ENCODE measurements around the gene DDX23.

Gene DDX23

GRCh38 chr12:48832321-48833060 is 19.5 kb downstream of the DDX23 start:
- H3K27me3 ChIP-seq (ENCODE audit: insufficient read depth, low read length), result no peaks in the 10 kb centered on the region
- H2BK5ac ChIP-seq (ENCODE audit: low read depth, low read length, poor library complexity), result no peak overlapping the region
- WGBS (ENCODE audit: extremely low coverage, insufficient coverage, insufficient read length), result no CpG with 5 or more reads among the region's 12 CpGs
- H3K9ac ChIP-seq (ENCODE audit: low read length), result no peak overlapping the region
- H3K79me1 ChIP-seq (ENCODE audit: low read length), result no peaks in the 10 kb centered on the region
- no peaks in the 10 kb centered on the region for H3K79me2 ChIP-seq (ENCODE audit: control insufficient read depth, insufficient read depth, low read length, poor library complexity)
- peaks cover 77 to 90% of the 10 kb centered on the region in 2 experiments for H3K36me3 ChIP-seq (ENCODE audit: control insufficient read depth in 1 of 2, insufficient read depth in 2 of 2, low read length in 2 of 2)
- no peak overlapping the region for H3K27ac ChIP-seq (ENCODE audit: low read depth, low read length)
- no peak overlapping the region for H3K4me2 ChIP-seq (ENCODE audit: low read length)
- no peak overlapping the region for H2AFZ ChIP-seq (ENCODE audit: insufficient read depth, low read length, poor library complexity)
- H3K18ac ChIP-seq (ENCODE audit: low read length), result no peak overlapping the region
- no peak overlapping the region for H3K4ac ChIP-seq (ENCODE audit: low read depth, low read length)
- H3K9me3 ChIP-seq (ENCODE audit: insufficient read depth, low read depth, low read length), result no peaks in the 10 kb centered on the region
- no peaks in the 10 kb centered on the region for H3K4me1 ChIP-seq (ENCODE audit: control insufficient read depth in 1 of 2, insufficient read depth in 2 of 2, low read length in 2 of 2)
- H4K12ac ChIP-seq (ENCODE audit: low read depth, low read length), result no peak overlapping the region
- no peak overlapping the region for H3K14ac ChIP-seq (ENCODE audit: low read length)
- no peak overlapping the region for H2AK5ac ChIP-seq (ENCODE audit: low read length)
- H2BK120ac ChIP-seq (ENCODE audit: insufficient read depth, low read length, poor library complexity), result no peak overlapping the region
- H4K8ac ChIP-seq (ENCODE audit: low read depth, low read length), result no peak overlapping the region
- no peak overlapping the region for H3K23ac ChIP-seq (ENCODE audit: low read length)
- no peak overlapping the region for H3K4me3 ChIP-seq (ENCODE audit: low read depth, low read length)
- no peak for DNase-seq
- H4K91ac ChIP-seq (ENCODE audit: low read depth, low read length), result no peak overlapping the region
- no peak overlapping the region for H2BK12ac ChIP-seq (ENCODE audit: low read length)

DNA sequence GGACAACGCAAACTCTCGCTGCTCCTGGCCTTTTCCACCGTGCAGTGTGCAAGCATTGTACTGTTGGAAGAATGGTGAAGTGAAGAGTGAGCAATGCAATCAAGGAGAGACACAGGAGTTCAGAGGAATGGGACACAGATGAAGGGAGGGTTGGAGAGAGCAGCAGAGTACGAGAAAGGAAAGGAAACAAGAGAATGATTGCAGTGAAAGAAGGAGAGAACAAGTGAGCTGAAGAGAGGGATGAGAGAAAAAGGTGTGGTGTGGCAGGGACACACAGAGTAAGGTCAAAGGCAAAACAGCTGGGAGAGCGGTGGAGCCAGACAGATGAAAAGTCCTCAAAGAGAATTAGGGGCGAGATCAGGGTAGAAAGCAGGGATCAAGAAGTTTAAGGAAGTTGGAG is 20.7 kb downstream of the DDX23 start:
- Histone ChIP-seq H2BK12ac (ENCODE audit: low read length) (no peak overlapping the region), H4K91ac (ENCODE audit: low read depth, low read length) (no peak overlapping the region), H3K4me3 (ENCODE audit: low read depth, low read length) (peak overlapping the region; percentile 27), H4K8ac (ENCODE audit: low read depth, low read length) (no peak overlapping the region), H3K36me3 (ENCODE audit: control insufficient read depth in 1 of 2, insufficient read depth in 2 of 2, low read length in 2 of 2) (peaks cover 77 to 90% of the 10 kb centered on the region in 2 experiments), H3K4me1 (ENCODE audit: control insufficient read depth in 1 of 2, insufficient read depth in 2 of 2, low read length in 2 of 2) (no peaks in the 10 kb centered on the region), H4K12ac (ENCODE audit: low read depth, low read length) (no peak overlapping the region), H3K9ac (ENCODE audit: low read length) (no peak overlapping the region), H3K23ac (ENCODE audit: low read length) (no peak overlapping the region), H3K27ac (ENCODE audit: low read depth, low read length) (no peak overlapping the region), H3K27me3 (ENCODE audit: insufficient read depth, low read length) (no peaks in the 10 kb centered on the region), H3K9me3 (ENCODE audit: insufficient read depth, low read depth, low read length) (no peaks in the 10 kb centered on the region), H2AK5ac (ENCODE audit: low read length) (no peak overlapping the region), H3K79me2 (ENCODE audit: control insufficient read depth, insufficient read depth, low read length, poor library complexity) (no peaks in the 10 kb centered on the region), H2AFZ (ENCODE audit: insufficient read depth, low read length, poor library complexity) (no peak overlapping the region), H2BK5ac (ENCODE audit: low read depth, low read length, poor library complexity) (no peak overlapping the region), H2BK120ac (ENCODE audit: insufficient read depth, low read length, poor library complexity) (no peak overlapping the region), H3K4ac (ENCODE audit: low read depth, low read length) (no peak overlapping the region), H3K18ac (ENCODE audit: low read length) (no peak overlapping the region), H3K4me2 (ENCODE audit: low read length) (no peak overlapping the region), H3K79me1 (ENCODE audit: low read length) (no peaks in the 10 kb centered on the region), H3K14ac (ENCODE audit: low read length) (no peak overlapping the region)
- DNase-seq, result no peak
- no CpG with 5 or more reads among the region's 6 CpGs for WGBS (ENCODE audit: extremely low coverage, insufficient coverage, insufficient read length)

- Histone ChIP-seq H3K4me1 (ENCODE audit: control insufficient read depth in 1 of 2, insufficient read depth in 2 of 2, low read length in 2 of 2) (no peaks in the 10 kb centered on the region), H4K12ac (ENCODE audit: low read depth, low read length) (no peak overlapping the region), H3K4ac (ENCODE audit: low read depth, low read length) (no peak overlapping the region), H3K27ac (ENCODE audit: low read depth, low read length) (no peak overlapping the region), H3K4me3 (ENCODE audit: low read depth, low read length) (no peak overlapping the region), H3K79me2 (ENCODE audit: control insufficient read depth, insufficient read depth, low read length, poor library complexity) (no peaks in the 10 kb centered on the region), H4K8ac (ENCODE audit: low read depth, low read length) (no peak overlapping the region), H3K14ac (ENCODE audit: low read length) (no peak overlapping the region), H3K36me3 (ENCODE audit: control insufficient read depth in 1 of 2, insufficient read depth in 2 of 2, low read length in 2 of 2) (peaks cover 81 to 96% of the 10 kb centered on the region in 2 experiments), H3K18ac (ENCODE audit: low read length) (no peak overlapping the region), H2AFZ (ENCODE audit: insufficient read depth, low read length, poor library complexity) (no peak overlapping the region), H3K4me2 (ENCODE audit: low read length) (no peak overlapping the region), H3K9me3 (ENCODE audit: insufficient read depth, low read depth, low read length) (no peaks in the 10 kb centered on the region), H4K91ac (ENCODE audit: low read depth, low read length) (no peak overlapping the region), H3K79me1 (ENCODE audit: low read length) (no peaks in the 10 kb centered on the region), H2BK12ac (ENCODE audit: low read length) (no peak overlapping the region), H3K27me3 (ENCODE audit: insufficient read depth, low read length) (no peaks in the 10 kb centered on the region), H2BK5ac (ENCODE audit: low read depth, low read length, poor library complexity) (no peak overlapping the region), H3K23ac (ENCODE audit: low read length) (no peak overlapping the region), H2BK120ac (ENCODE audit: insufficient read depth, low read length, poor library complexity) (no peak overlapping the region), H2AK5ac (ENCODE audit: low read length) (no peak overlapping the region), H3K9ac (ENCODE audit: low read length) (no peak overlapping the region)
- no CpG with 5 or more reads among the region's 16 CpGs for WGBS (ENCODE audit: extremely low coverage, insufficient coverage, insufficient read length)
- DNase-seq, result no peak
These were observed 23.0 kb downstream of the DDX23 start for GRCh38 chr12:48828841-48829575.

DNA sequence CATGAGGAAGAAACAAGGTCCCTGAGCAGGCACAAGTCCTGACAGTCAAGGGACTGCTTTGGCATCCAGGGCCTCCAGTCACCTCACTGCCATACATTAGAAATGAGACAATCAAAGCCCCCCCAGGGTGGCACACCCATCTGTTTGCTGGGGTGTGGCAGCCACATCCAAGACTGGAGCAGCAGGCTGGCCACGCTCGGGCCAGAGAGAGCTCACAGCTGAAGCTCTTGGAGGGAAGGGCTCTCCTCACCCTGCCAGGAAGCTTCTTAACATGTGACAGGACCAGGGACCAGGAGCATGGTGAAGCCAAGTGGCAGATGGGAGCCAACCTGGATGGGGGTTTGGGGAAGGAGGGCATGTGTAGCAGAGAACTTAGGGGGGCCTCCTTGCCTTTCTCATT is 23.7 kb downstream of the DDX23 start:
- Histone ChIP-seq H3K4me3 (ENCODE audit: low read depth, low read length) (no peak overlapping the region), H3K9me3 (ENCODE audit: insufficient read depth, low read depth, low read length) (no peaks in the 10 kb centered on the region), H3K79me2 (ENCODE audit: control insufficient read depth, insufficient read depth, low read length, poor library complexity) (no peaks in the 10 kb centered on the region), H3K4ac (ENCODE audit: low read depth, low read length) (no peak overlapping the region), H3K4me1 (ENCODE audit: control insufficient read depth in 1 of 2, insufficient read depth in 2 of 2, low read length in 2 of 2) (no peaks in the 10 kb centered on the region), H3K23ac (ENCODE audit: low read length) (no peak overlapping the region), H3K27me3 (ENCODE audit: insufficient read depth, low read length) (no peaks in the 10 kb centered on the region), H2BK5ac (ENCODE audit: low read depth, low read length, poor library complexity) (no peak overlapping the region), H3K9ac (ENCODE audit: low read length) (no peak overlapping the region), H3K27ac (ENCODE audit: low read depth, low read length) (no peak overlapping the region), H4K91ac (ENCODE audit: low read depth, low read length) (no peak overlapping the region), H2BK120ac (ENCODE audit: insufficient read depth, low read length, poor library complexity) (no peak overlapping the region), H3K79me1 (ENCODE audit: low read length) (no peaks in the 10 kb centered on the region), H3K36me3 (ENCODE audit: control insufficient read depth in 1 of 2, insufficient read depth in 2 of 2, low read length in 2 of 2) (peaks cover 85 to 99% of the 10 kb centered on the region in 2 experiments), H3K4me2 (ENCODE audit: low read length) (no peak overlapping the region), H2BK12ac (ENCODE audit: low read length) (no peak overlapping the region), H4K8ac (ENCODE audit: low read depth, low read length) (no peak overlapping the region), H3K18ac (ENCODE audit: low read length) (no peak overlapping the region), H3K14ac (ENCODE audit: low read length) (no peak overlapping the region), H4K12ac (ENCODE audit: low read depth, low read length) (no peak overlapping the region), H2AK5ac (ENCODE audit: low read length) (no peak overlapping the region), H2AFZ (ENCODE audit: insufficient read depth, low read length, poor library complexity) (no peak overlapping the region)
- WGBS (ENCODE audit: extremely low coverage, insufficient coverage, insufficient read length), result no CpG with 5 or more reads among the region's 2 CpGs
- no peak for DNase-seq
